ENCODE results near the gene NSUN7. TPM values are rescaled to one million over a fixed set of nuclear protein-coding genes. Genes with fewer than 3 reads are reported as not detected.

The NSUN7 gene
- total and polyA plus RNA-seq, 4 donors = 0.21 to 4.5 (median 1.3) TPM

DNA sequence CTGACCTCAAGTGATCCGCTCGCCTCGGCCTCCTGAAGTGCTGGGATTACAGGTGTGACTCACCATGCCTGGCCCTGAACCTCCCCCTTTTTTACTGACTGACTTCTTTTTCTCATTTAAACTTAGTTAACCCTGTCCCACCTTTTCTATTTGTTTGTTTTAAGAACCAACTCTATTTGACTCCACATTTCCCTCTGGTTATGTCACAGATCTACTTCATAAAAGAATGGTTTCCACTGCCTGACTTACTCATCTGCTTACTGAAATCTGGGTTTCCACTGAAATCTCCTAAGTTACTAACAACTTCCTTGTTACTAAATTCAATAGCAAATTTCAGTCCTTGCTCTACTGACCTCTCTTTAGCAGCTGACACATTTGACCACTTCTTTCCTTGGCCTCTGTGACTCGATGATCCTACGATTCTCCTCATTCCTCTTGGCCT lies 28.0 kb upstream of the NSUN7 start:
- no peaks in the 10 kb centered on the region for H3K36me3 ChIP-seq (ENCODE audit: control insufficient read depth in 4 of 4, insufficient read depth in 3 of 4, low read depth in 1 of 4, low read length in 3 of 4)
- H3K9ac ChIP-seq (ENCODE audit: low read depth in 1 of 2, low read length in 2 of 2) = no peak overlapping the region
- peaks cover 0 to 7% (median 6%) of the 10 kb centered on the region in 4 donors for H3K4me1 ChIP-seq (ENCODE audit: control insufficient read depth in 4 of 4, insufficient read depth in 4 of 4, low read length in 3 of 4)
- no peak for DNase-seq (ENCODE audit: low spot score)
- H3K27me3 ChIP-seq (ENCODE audit: control insufficient read depth in 4 of 4, insufficient read depth in 4 of 4, low read length in 3 of 4) = no peaks in the 10 kb centered on the region
- no peaks in the 10 kb centered on the region for H3K9me3 ChIP-seq (ENCODE audit: control insufficient read depth in 4 of 4, low read length in 3 of 4)
- H3K27ac ChIP-seq (ENCODE audit: low read depth in 1 of 2, low read length in 2 of 2) = peak overlapping the region in 1 of 2 donors; percentile 19
- H3K4me3 ChIP-seq (ENCODE audit: low read depth in 1 of 3, low read length in 3 of 3) = no peak overlapping the region
- TF ChIP-seq FOXA2 (IDR thresholded peaks at IDR 0.05) (no peak), TAF1 (conservative IDR thresholded peaks at IDR 0.05) (no peak), RXRA (IDR thresholded peaks at IDR 0.05) (no peak), JUND (IDR thresholded peaks at IDR 0.05) (no peak), YY1 (IDR thresholded peaks at IDR 0.05) (no peak), NR2F2 (IDR thresholded peaks at IDR 0.05) (no peak), SP1 (IDR thresholded peaks at IDR 0.05) (no peak), FOXA1 (IDR thresholded peaks at IDR 0.05) (no peak), HNF4A (conservative IDR thresholded peaks at IDR 0.05) (no peak), GABPA (IDR thresholded peaks at IDR 0.05 in 1 of 2, conservative IDR thresholded peaks at IDR 0.05 in 1 of 2) (no peak), EGR1 (IDR thresholded peaks at IDR 0.05; ENCODE audit: low read depth in 2 of 2) (no peak), RAD21 (IDR thresholded peaks at IDR 0.05) (no peak)
- TF ChIP-seq, protein P1, sequence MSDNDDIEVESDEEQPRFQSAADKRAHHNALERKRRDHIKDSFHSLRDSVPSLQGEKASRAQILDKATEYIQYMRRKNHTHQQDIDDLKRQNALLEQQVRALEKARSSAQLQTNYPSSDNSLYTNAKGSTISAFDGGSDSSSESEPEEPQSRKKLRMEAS (IDR thresholded peaks at IDR 0.05) = no peak
- TF ChIP-seq, protein P2, sequence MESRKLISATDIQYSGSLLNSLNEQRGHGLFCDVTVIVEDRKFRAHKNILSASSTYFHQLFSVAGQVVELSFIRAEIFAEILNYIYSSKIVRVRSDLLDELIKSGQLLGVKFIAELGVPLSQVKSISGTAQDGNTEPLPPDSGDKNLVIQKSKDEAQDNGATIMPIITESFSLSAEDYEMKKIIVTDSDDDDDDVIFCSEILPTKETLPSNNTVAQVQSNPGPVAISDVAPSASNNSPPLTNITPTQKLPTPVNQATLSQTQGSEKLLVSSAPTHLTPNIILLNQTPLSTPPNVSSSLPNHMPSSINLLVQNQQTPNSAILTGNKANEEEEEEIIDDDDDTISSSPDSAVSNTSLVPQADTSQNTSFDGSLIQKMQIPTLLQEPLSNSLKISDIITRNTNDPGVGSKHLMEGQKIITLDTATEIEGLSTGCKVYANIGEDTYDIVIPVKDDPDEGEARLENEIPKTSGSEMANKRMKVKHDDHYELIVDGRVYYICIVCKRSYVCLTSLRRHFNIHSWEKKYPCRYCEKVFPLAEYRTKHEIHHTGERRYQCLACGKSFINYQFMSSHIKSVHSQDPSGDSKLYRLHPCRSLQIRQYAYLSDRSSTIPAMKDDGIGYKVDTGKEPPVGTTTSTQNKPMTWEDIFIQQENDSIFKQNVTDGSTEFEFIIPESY (IDR thresholded peaks at IDR 0.05) = no peak
- TF ChIP-seq, protein P3, sequence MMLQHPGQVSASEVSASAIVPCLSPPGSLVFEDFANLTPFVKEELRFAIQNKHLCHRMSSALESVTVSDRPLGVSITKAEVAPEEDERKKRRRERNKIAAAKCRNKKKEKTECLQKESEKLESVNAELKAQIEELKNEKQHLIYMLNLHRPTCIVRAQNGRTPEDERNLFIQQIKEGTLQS (IDR thresholded peaks at IDR 0.05) = no peak
- TF ChIP-seq, protein P4, sequence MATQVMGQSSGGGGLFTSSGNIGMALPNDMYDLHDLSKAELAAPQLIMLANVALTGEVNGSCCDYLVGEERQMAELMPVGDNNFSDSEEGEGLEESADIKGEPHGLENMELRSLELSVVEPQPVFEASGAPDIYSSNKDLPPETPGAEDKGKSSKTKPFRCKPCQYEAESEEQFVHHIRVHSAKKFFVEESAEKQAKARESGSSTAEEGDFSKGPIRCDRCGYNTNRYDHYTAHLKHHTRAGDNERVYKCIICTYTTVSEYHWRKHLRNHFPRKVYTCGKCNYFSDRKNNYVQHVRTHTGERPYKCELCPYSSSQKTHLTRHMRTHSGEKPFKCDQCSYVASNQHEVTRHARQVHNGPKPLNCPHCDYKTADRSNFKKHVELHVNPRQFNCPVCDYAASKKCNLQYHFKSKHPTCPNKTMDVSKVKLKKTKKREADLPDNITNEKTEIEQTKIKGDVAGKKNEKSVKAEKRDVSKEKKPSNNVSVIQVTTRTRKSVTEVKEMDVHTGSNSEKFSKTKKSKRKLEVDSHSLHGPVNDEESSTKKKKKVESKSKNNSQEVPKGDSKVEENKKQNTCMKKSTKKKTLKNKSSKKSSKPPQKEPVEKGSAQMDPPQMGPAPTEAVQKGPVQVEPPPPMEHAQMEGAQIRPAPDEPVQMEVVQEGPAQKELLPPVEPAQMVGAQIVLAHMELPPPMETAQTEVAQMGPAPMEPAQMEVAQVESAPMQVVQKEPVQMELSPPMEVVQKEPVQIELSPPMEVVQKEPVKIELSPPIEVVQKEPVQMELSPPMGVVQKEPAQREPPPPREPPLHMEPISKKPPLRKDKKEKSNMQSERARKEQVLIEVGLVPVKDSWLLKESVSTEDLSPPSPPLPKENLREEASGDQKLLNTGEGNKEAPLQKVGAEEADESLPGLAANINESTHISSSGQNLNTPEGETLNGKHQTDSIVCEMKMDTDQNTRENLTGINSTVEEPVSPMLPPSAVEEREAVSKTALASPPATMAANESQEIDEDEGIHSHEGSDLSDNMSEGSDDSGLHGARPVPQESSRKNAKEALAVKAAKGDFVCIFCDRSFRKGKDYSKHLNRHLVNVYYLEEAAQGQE (IDR thresholded peaks at IDR 0.05) = no peak
- TF ChIP-seq, protein P5, sequence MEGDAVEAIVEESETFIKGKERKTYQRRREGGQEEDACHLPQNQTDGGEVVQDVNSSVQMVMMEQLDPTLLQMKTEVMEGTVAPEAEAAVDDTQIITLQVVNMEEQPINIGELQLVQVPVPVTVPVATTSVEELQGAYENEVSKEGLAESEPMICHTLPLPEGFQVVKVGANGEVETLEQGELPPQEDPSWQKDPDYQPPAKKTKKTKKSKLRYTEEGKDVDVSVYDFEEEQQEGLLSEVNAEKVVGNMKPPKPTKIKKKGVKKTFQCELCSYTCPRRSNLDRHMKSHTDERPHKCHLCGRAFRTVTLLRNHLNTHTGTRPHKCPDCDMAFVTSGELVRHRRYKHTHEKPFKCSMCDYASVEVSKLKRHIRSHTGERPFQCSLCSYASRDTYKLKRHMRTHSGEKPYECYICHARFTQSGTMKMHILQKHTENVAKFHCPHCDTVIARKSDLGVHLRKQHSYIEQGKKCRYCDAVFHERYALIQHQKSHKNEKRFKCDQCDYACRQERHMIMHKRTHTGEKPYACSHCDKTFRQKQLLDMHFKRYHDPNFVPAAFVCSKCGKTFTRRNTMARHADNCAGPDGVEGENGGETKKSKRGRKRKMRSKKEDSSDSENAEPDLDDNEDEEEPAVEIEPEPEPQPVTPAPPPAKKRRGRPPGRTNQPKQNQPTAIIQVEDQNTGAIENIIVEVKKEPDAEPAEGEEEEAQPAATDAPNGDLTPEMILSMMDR (IDR thresholded peaks at IDR 0.05; ENCODE audit: low read depth, low read length, missing input control) = no peak
- WGBS = 95% methylated on average over 5 of the region's 5 CpGs
